G401 (cell line): ENCODE data around the gene PGAM5. TPM values are rescaled to one million over a fixed set of nuclear protein-coding genes. Genes with fewer than 3 reads are reported as not detected.

Experiments used
- DNase-seq: peaks from one replicate; pipeline ENCODE4 v3.0.0-alpha.2; 2015; ENCODE audit warnings: low spot score
- in situ Hi-C: cut with HindIII; loops from 2 replicates; pipeline ENCODE4 v1.10.0; 2016; ENCODE audit warnings: low sequenced_read_pairs, mixed read lengths
- total RNA-seq: library from RNA; depleted of rRNA; stranded (reverse); fragments of >200 nt; shearing (Covaris generic); gene quantifications from 2 replicates; pipeline ENCODE4 v1.2.3, GENCODE V29; 2014; rRNA removed

PGAM5 gene
- 112 and 121 TPM in 2 replicates for total RNA-seq

DNA sequence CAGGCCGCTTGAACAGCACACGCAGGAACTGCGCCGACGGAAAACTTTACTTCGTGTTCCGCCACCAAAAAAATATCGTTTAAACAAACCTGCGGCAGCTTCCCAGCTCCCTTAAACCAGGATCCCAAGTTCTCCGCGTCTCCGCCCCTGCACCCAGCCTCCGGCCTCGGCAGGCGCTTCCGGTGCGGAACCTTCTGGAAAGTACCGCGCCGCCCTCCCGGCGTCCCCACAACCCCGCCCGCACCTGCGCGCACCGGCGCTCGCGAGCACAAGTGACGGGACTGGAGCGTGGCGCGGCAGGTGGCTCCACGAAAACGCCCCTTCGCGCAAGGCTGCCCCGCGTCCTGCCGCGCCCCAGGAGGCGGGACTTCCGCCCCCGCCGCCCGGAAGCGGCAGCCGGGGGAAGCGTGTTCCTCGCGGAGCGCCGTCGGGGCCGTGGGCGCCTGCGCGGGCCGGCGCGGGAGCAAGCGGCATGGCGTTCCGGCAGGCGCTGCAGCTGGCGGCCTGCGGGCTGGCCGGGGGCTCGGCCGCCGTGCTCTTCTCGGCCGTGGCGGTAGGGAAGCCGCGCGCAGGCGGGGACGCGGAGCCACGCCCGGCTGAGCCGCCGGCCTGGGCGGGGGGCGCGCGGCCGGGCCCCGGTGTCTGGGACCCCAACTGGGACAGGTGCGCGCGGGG lies at the start of gene PGAM5:
Gene PGAM5, plus strand, starts transcription at position 438 of the 675 bp plus-strand sequence. Its CDS starts 35 bp downstream, at position 473.
- peak; percentile 83 for DNase-seq

DNA sequence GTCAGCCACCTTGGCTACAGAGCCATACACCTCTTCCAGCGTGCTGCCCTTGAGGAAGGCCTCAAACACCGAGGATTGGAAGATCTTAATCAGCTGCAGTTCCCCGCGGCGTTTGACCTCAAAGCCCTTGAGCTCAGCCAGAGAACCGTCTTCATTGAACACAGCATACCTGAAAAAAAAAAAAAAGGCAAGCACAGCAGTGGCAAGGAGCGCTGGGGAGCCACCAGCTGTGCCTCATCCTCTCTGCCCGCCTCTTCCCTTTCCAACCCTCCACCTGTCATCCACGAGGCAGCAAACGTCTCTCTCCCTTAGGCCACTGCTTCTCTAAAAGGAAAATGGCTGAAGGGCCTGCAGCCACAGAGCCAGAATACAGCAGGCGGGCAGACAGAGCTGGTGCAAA lies 49.6 kb upstream of the PGAM5 start:
- DNase-seq: no peak
- in situ Hi-C loops: no loop called here

More for the DNA sequence above, at the start of gene PGAM5:
- in situ Hi-C loops: no loop called here

DNA sequence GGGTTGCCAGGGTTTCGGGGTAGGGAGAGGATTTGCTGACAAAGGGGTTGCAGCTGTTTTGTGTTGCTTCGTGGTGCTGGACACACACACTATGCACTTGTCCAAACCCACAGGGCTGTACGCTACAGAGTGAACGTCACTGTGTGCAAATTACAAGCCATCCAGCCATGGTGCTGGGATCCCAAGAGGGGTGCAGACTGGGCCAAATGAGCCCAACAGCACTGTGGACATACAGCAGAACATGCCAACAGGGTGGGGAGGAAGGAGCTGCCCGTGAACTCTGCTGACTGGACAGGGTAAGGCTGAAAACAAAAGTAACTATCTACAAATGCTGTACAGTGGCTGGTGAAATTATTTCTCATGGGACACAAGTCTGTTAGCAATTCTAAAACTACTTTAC lies 48.7 kb upstream of the PGAM5 start:
- in situ Hi-C loops: no loop called here
- no peak for DNase-seq

DNA sequence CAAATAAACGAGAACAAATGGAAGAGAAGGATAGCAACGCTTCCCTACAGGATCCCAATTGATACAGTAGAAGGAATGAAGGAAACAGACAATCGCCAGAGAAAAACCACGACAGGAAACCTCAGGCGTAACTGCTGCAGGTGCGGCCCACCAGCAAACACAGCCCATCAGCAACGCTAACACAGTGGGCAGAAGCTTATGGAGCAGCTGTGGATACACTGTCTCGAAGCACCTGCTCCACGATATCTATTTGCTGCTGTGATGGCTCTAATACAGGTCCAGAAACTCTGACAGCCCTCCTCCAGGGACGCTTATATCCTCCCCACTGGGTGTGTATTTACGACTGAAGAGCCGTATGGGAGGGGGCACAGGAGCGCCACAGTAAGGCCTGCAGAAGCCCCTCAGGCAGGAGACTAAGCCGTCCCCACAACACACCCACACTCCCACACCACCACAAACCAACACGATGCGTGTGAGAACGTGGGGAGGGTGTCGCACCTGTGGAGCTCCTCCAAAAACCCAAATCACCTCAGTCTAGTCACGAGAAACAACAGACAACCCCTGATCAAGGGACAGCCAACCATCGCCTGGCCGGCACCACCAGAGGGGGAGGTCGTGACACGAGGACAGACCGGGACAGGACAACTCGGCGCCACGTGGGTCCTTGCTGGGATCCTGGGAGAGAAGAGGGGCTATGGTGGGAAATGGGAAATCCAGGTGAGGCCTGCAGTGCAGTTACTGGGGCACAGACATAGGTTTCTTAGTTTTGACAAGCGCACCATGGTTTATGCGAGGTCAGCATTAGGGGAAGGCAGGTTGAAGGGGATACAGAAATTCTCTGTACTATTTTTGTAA lies 47.5 kb upstream of the PGAM5 start:
- no peak for DNase-seq
- in situ Hi-C loops: no loop called here

DNA sequence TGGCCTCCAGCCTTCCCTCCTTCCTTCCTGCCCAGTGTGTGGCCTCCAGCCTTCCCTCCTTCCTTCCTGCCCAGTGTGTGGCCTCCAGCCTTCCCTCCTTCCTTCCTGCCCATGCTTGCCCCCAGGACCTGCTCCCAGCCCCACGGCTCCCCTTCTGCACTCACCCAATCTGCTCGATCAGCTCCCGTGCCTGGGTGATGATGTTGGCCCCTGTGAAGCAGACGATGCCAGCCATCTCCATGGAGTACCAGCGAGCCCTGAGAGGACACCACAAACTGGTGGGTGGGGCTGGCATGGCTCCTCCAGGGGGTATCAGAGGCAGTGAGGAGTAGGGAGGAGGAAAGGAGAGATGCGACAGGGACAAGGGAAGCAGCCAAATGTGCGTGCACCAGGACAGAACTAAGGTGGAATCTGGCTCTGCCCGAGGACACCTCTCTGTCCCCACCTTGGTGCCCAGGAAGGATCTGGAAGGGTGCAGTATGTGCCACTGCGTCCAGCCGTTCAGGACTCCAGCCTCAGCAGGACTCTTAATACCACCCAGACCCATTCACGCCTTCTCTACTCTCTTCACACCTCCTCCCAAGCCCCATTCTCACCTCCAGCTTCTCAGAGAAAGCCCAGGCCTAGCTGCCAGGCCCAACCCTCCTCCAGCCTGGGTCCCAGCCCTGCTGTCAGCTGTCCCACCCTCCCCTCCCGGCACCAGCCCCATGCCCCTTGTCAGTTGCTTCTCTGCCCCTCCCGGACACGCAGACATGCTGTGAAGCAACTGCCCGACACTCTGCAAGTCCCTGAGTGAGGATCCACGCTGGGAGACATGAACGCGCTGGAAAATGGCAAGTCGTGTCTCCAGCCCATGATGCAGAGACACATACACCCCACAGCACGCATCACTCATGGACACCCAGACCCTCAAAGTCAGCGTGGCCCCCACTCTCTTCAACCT lies 46.2 kb upstream of the PGAM5 start:
- no peak for DNase-seq
- in situ Hi-C loops: no loop called here

DNA sequence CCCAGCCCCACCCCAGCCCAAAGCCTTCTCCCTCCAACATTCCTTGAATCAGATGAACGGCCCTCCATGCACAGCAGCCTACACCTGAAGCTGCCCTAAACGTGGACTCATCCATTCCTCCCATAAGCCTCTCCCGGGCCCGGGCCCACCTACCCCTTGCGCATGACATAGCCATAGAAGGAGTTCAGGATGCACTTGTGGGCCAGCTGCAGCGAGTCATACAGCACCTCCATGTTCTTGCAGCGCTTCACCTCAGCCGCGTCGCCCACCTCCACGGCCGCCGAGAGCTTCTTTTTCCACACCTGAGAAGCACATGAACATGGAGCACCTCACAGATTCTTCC lies 45.5 kb upstream of the PGAM5 start:
- in situ Hi-C loops: no loop called here
- no peak for DNase-seq

DNA sequence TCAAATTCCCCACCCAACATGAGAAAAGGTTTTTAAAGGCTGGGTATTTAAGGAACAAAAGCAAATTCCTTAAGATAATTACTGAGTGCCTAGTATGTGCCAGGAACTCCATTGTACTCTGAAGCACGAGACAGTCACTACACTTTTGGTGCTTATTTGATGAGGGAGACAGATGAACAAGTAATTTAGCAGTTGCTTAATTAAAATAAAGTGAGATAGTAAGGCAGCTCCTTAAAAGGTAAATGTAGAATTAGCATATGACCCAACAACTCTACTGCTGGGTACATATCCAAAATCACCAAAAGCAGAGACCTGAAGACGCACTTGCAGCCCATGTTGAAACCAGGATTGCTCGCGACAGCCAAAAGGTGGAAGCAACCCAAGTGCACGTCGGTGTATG lies 44.8 kb upstream of the PGAM5 start:
- in situ Hi-C loops: no loop called here
- DNase-seq: no peak

DNA sequence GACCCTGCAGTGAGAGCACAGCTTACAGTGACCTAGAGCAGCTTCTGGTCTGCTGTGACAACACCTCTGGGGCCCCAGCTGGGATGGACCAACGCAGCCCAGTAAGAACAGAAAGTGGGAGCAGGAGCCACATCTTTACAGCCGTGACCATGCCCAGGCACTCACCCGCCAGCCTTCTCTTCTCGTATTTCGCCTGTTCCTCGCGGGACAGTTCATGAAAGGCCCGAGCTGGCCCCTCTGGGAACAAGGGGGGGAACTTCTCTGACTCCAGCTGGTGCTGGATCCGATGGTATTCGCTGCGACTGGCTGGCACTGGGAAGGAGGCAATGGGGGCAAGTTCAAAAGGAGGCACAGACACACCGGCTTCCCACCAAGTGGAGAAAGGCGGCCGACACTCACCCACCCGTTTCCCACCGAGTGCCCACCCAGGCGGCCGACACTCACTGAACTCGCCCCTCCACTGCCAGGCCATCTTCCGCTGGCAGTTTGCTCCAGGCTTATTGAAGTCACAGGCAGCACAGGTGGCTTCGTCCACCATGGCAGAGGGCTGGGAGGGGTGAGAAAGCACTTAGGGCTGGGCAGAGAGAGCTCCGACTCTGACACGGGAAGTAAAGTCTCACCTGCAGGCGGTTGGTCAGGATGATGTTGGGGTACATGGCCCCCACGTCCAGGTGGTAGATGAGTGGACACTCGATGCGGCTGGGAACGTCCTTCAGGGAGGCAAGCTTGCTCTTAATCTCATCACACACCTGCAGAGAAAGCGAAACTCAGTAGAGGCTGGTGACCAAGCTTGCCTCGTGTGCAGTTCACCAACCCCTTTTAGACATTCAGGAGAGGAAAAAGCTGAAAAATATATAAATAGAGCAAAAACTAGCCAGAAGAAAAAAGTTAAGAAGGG lies 42.2 kb upstream of the PGAM5 start:
- DNase-seq: no peak
- in situ Hi-C loops: no loop called here

DNA sequence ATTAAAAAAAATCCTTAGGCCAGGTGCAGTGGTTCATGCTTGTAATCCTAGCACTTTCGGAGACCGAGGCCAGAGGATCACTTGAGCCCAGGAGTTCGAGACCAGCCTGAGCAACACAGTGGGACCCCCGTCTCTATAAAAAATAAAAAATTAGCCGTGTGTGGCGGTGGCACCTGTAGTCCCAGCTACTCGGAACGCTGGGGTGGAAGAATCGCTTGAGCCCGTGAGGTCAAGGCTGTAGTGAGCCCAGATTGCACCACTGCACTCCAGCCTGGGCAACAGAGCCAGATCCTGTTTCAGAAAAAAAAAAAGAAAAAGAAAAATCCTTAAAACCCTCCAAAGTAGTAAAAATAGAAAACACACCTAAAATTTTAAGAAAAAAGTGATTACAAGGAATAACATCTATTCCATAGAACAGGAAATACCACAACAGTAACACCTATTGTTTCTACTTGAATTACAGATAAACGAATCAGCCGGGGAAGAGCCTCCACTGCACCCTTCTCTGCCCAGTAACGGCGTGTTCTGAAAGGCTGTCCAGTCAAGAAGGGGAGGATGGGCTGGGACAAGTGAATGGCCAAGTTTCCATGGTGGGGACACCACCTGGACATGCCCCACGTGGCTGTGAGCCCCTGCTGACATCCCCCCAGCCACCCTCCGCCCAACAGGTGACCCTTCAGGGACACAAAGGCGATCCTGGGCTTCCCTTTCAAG lies 41.3 kb upstream of the PGAM5 start:
- DNase-seq: no peak
- in situ Hi-C loops: no loop called here

DNA sequence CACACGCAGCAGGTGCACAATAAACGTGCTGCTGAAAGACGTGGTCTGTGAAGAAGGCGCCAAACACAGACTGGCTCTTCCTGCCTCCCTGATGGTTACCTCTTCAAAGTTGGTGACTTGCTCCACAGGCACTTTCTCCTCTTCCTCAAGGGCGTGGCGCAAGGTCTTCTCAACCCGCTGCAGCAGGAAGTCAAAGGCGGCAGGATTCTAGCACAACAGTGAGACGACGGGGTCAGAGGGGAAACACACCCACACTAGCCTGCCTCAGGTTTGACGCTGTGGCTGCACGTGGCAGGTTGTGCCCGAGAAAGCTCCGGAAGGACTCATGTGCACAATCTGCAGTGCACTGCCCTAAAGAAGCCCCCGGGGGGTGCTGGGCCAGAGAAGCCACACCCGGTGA lies 38.5 kb upstream of the PGAM5 start:
- in situ Hi-C loops: no loop called here
- DNase-seq: no peak

DNA sequence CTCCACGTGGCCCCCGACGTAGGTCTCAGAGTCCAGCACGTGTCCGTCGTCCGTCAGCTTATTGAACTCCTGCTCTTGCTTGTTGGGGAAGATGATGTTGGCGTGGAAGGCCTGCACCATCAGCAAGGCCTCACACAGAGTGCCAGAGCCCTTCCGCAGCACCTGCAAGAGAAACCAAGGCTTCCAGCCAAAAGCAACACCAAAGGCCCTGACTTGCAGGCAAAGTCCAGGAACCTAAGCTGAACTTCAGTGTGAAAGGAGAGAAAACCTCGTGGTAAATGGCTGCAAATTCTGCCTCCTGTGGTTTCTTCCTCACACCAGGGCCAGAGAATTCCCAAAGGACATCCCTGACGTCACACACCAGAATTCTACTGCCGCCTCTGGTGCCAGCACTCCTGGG lies 38.0 kb upstream of the PGAM5 start:
- DNase-seq: no peak
- in situ Hi-C loops: no loop called here

DNA sequence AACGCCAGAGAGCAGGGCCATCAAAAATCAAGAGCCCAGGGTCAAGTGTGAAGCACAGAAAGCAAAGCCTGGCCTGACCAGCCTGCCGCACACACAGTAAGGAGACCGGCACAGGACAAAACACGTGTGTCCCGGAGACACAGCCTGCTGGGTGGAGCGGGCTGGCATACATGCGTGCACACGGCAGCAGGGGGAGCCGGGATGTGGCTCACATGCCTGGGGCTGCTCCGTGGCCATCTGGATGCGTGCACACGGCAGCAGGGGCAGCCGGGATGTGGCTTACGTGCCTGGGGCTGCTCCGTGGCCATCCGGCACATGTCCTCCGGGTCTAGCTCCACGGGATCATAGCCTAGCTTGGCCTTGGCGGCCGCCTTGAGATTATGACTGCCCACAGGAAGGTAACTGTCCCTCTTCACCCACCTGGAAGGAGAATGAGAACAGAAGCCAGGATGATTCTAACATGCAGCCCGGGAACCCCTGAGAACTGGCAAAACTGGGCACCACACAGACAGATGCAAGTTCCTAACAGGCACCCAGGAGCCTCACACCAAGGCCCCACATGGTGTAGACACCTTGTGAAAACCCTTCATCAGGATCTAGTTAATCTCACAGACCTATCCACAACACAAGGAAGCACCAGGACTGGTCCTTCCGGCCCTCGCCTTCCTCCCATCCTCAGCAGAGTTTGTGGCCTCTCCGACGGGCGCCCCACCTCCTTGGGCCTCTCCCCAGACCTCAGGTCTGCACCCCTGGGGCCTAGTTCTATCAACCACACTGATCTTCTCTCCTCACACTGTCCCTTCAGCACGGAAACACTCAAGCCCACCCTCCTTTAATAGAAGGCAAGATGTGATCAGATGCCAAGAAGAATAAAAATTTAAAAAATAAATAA lies 37.1 kb upstream of the PGAM5 start:
- in situ Hi-C loops: no loop called here
- DNase-seq: no peak

DNA sequence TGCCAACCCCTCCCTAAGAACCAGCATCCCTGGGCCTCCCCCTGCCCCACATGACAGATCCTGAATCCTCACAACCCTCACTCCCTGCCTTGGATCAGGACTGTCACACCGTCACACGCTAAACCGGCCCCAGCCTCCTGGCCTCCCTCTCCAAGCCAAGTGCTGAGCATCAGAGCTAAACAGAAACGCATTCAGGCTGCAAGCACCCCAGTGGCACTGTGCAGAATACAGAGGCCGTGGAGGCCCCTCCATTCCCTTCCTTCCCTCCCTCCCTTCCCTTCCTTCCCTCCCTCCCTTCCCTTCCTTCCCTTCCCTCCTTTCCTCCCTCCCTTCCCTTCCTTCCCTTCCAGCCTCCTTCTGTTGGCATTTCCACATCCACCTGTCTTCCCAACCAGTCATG lies 36.1 kb upstream of the PGAM5 start:
- DNase-seq: no peak
- in situ Hi-C loops: no loop called here

DNA sequence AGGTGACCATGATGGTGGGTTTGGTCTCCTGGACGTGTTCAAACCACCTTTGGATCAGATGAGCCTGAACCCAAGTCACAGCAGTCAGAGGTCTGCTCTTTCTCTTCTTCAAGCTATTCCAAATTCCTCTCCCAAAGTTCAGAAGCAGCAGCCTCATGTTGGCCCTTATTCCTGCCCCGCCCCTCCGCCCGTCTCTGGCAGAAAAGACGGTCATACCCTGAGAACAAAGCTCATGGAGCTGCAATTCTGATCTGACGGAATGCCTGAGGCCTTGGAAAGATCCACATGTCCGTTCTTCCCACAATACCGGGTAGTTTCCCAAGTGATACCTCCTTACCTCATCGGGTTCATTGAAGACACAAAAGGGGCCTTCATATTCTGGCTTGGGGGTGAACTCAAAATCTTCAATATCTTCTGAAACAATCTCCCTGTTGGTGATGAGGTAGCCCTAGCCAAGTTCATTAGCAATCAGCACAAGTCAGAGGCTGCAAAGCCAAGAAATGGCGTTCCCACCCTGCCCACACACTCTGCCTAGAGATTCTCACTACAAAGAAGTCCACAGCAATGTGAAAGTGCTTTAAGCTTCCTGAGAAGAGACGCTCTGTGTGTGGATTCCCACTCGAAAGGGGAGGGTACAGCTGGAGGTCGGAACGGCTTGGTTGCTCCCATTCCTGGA lies 34.7 kb upstream of the PGAM5 start:
- DNase-seq: no peak
- in situ Hi-C loops: no loop called here

DNA sequence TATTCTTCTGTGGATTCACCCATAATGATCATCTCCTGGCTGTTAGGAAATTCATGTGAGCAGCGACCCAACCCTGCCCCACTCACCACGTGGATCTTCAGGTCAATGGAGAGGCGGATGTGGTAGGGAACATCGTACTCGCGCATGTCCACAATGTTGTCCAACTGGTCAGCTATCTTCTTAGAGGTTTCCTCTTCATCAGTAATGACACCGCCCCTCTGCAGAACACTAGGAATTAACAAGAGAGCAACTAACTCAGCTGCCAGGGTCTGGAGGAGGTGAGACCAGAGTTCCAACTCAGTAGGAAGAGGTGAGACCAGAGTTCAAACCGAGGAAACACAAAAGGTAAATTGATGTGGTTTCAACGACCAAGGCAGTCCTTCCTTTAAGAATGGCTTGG lies 33.1 kb upstream of the PGAM5 start:
- in situ Hi-C loops: no loop called here
- DNase-seq: no peak

DNA sequence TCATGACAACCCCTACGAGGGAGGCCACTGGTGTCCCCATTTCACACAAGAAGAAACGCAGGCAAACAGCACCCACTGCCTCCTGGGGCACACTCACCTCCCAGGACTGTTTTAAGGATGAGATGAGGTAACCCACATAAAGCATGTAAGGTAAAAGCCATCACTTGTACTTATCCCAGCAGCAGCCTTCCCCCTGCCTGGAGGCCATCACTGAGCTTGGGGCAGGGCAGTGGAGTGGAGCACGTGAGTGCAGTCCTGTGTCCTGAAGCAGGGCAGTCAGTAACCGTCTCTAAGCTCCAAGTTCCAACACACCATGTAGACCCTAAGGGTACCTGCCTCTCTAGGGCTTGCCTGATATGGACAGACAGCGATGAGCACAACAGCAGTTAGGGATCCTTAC lies 25.2 kb upstream of the PGAM5 start:
- DNase-seq: no peak
- in situ Hi-C loops: no loop called here

DNA sequence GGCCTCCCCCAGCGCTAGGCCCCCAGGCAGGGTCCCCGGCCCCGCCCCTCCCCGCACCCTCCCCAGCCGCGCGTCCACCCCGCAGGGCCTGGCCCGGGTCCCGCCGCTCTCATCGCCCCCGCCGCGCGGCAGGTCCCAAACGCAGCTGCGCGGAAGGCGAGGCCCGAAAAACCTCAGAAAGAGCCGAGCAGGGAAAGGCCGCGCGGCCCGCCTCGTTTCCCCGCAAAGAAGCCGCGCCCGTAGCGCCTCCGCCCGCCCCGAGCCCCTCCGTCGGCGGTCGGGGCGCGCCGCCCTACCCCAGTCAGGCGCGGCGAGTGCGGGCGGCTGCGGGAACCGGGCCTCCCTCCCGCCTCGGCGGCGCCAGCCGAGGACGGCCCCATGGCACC lies 23.8 kb upstream of the PGAM5 start:
- in situ Hi-C loops: no loop called here
- no peak for DNase-seq
